B cell (primary cell): Measurements from ENCODE around the gene RSL1D1.

Experiments used
- EZH2 ChIP-seq: IDR thresholded peaks from 2 replicates; pipeline ENCODE4 v1.6.1; 2012; ENCODE audit warnings: borderline replicate concordance, low read depth, mild to moderate bottlenecking, moderate library complexity, low read length; ENCODE audit not compliant: insufficient read depth, poor library complexity, severe bottlenecking
- TF ChIP-seq, protein P1 (sequence below): fragments of 200-600 bp; IDR thresholded peaks from one replicate; pipeline ENCODE4 v1.8.0; 2022; ENCODE audit warnings: antibody characterized with exemption, mild to moderate bottlenecking

DNA sequence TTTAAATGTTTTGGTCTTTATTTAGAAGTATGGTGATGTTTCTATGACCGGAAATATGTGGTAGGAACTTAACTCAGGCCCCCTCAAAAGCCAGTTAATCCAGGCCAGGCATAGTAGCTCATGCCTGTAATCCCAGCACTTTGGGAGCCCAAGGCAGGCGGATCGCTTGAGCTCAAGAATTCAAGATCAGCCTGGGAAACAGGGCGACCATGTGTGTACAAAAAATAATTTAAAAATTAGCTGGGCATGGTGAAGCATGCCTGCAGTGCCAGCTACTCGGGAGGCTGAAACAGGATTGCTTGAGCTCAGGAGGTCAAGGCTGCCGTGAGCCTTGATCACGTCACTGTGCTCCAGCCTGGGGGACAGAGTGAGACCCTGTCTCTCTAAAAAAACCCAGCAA lies 10.3 kb downstream of the RSL1D1 start:
- TF ChIP-seq, protein P1, sequence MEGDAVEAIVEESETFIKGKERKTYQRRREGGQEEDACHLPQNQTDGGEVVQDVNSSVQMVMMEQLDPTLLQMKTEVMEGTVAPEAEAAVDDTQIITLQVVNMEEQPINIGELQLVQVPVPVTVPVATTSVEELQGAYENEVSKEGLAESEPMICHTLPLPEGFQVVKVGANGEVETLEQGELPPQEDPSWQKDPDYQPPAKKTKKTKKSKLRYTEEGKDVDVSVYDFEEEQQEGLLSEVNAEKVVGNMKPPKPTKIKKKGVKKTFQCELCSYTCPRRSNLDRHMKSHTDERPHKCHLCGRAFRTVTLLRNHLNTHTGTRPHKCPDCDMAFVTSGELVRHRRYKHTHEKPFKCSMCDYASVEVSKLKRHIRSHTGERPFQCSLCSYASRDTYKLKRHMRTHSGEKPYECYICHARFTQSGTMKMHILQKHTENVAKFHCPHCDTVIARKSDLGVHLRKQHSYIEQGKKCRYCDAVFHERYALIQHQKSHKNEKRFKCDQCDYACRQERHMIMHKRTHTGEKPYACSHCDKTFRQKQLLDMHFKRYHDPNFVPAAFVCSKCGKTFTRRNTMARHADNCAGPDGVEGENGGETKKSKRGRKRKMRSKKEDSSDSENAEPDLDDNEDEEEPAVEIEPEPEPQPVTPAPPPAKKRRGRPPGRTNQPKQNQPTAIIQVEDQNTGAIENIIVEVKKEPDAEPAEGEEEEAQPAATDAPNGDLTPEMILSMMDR = no peak
- TF ChIP-seq EZH2 = no peak
